Stimulated activated CD8-positive, alpha-beta memory T cell treated with anti-CD3 and anti-CD28 coated beads, Interleukin-2, amount 100 ng/mL, for 1 hour (primary cell): ENCODE data around the gene PAPPA.

Source experiments
- DNase-seq, 2 donors: peaks; one replicate each; pipeline ENCODE4 v3.0.0-alpha.2; 2020; ENCODE audit warnings: low read depth in 2 of 2

The PAPPA gene

DNA sequence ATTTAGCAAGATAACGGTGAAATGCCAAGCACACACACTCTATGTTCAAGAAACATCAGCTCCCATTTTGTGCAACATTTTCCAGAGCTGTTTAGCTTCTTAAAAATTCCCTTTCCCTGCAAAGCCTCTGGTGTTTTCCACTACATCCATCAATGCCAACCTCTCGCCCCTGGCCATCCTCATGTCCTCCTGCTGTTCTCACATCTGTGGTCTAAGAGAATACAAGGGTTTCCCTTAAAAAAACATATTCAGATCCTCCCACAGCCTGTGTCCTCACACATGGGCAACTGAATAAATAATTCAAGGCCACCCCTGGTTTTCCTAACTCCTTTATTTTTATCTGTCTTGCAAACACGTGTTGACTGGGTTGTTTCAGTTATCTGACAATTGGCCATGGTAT, 70.3 kb downstream of the PAPPA start:
- no peak for DNase-seq

DNA sequence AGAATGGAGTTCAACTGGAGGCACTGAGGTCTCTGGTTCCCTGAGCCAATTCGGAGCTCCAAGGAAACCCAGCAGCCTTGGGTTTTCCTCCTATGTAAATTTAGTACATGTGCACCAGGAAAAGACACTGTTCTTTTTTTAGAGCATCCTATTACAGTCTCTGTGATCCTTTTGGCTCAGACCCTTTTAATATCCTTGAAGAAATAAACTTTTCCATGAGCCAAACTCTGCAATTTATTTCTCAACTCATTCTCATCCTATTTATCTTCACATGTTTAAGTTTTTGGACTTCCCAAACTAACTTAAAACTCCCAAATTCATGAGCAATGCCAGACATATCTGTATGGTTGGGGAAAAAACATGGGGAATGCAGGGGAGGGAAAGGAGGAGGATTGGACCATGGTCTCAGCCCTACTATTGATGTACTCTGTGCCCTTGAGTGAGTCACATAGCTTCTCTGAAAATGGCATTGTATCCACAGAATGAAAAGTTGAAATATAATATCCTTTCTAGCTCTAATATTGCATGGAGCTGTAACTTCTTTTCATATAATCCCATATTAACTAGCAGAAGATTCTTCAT, 76.6 kb downstream of the PAPPA start:
- no peak for DNase-seq

DNA sequence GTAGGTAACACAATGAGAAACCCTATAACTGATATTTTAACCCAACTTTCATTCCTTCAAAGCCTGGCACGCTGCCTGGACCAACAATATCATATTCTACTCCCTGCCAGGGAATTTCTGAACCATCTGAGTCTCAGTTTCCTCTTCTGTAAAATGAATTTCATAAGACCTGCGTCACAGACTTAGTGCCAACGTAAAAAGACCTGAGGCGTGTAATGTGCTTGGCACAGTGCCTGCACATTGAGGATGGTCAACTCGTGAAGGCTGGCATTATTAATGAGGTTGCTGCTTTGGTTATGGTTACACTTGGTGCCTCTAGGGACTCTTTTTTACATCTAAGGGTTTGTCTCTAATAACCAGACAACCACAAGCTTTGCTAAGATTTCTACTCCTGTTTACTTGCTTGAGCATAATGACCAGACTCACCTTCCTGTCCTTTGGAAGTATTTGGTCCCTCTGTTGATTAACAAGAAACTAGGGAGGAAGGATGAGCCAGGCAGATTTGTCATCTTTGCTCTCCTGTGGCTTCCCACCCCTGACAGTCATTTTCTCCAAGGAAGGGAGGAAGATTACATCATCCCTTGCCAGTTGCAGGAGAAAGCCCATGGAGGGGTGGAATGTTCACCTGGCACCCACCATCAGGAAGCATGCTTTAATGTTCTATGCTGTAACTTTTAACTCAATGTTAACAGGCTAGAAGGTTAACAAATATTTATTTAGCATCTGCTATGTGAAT, 79.0 kb downstream of the PAPPA start:
- no peak for DNase-seq

DNA sequence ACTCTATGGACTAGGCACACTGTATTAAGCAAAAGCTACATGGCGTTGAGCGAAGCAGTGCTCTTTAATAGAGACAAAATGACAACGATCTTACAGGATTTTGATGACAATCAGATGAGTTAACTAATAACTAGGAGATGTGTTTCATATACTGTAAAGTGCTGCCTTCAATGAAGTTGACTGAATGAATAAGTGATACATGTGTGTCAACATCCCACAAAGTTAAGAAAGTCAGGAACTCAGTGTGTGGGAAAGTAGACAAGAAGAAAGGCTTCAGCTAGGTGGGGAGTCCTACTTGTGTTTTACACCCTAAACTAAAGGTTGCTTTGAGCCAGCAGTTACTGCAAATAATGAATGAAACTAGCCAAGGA, 79.6 kb downstream of the PAPPA start:
- no peak for DNase-seq

DNA sequence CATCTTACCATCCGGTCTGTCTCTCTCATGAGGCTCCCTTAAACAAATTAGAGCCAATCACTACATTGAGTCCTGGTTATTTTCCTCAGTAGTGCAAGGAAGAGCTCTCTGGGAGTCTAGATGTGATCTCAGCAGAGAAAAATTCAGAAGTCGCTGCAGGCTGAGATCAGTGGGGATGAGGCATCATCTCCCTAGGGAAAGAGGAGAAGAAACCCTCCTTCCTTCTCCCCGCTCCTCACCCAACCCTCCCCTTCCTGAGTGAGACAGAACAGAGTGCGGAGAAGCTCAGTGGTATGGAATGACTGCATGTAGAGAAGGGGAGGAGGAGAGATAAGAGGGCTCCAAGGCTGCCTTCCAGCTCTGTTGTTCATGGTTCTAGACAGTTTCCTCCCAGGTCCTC, 80.5 kb downstream of the PAPPA start:
- no peak for DNase-seq

DNA sequence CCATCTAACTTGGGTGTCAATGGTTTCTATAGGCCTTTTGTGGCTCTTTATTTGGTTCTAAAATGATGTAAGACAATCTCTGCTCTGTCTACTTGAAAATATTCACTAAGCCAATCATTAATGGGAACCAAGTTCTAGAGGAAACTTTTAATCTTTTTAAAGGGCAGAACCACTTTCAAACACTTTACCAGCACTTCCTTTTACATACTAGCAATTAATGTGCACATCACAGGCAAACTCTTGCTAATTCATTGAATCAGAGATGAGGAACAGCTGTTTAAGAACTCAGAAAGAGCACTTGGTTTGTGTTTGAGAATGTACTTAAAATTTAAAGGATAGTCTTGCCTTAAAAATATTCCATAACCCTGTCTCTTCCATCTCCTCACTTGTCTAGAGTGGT, 83.4 kb downstream of the PAPPA start:
- DNase-seq = no peak

DNA sequence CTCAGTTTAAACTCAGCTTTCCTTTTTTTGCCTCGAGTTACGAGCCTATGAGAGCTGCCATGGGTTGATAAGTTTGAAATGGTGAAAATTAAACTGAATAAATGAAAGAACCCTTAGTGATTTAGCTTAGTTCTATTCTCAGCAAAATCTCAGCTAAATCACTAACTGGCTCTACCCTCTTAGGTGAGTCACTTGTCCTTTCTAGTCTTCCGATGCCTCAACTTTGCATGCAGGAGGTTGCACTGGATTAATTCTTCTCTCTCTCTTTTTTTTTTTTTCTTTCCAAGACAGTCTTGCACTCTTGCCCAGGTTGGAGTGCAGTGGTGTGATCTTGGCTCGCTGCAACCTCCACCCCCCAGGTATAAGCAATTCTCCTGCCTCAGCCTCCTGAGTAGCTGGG, 83.9 kb downstream of the PAPPA start:
- DNase-seq = no peak

DNA sequence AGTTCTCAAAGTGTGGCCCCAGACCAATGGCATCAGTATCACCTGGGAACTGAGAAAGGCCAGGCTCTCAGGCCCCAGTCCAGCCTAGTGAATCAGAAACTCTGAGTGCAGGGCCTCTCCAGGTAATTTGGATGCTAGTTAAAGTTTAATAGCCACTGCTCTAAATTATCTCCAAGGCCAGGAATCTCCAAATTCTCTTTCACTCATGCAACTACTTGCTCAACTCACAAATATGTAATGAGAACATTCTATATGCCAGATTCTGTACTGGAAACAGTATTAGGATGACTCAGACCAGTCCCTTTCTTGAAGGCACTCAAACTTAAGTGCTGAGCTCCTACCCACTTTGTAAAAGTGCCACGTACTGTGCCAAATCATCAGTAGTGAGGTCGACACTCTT, 84.6 kb downstream of the PAPPA start:
- DNase-seq = no peak

DNA sequence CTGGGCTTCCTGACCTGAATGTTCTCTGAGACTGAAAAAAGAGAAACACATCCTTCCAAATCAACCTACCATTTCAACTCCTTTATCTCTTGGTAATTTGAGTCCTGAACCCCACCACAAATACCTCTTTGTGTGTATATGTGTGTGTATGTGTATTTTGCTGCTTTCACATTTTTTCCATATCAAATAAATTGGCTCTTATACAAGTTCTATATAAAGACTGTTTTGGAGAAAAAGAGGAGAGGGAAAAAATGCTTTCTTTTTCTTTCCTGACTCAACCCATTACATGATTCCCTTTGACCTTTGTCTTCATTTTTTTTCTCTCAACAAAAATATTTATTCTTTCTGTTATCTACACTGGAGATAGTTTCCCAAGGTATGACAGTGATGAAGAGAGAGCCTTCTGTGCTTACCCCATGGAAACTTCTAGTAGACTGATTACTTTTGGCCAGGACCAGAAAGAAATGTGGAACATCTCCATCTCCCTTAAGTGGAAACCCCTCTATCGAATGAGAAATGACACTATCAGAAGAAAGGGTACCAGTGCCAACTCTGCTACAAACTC, 85.3 kb downstream of the PAPPA start:
- no peak for DNase-seq

DNA sequence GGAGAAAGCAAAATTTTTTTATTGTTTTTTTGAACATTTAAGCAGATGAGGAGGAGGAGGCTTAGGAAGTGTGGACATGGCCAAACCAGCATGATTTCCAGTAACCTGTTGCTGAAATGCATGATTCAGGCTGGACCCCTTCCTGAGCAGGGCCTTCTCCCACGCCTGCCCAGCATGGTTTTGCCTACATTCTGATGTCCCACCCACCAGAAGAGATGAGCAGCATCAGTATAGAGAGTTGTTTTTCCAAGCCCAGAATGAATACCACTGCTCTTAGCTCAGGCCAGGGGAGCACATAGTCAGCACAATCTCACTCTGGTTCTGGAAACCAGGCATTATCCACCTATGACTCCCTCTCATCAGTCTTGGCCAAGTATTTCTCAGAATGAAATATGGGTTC, 90.1 kb downstream of the PAPPA start:
- no peak for DNase-seq

DNA sequence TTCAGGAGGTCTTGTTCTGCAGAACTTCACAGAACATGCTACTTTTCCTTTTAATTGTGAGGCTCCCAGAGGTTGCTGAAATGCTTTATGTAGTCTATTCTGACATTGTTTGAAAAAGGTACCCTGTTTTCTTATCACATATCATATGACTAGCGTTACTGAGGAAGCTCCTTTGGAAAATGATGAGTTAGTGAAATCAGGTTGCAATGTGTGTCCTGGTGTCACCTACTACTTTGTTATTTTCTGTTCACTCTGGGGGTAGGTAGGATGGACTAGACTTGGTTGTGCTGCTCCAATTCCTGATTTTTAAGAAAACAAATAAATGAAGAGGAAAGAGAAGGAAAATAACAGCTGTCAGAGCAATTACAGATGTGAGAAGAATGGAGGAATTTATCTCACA, 93.7 kb downstream of the PAPPA start:
- DNase-seq = no peak

DNA sequence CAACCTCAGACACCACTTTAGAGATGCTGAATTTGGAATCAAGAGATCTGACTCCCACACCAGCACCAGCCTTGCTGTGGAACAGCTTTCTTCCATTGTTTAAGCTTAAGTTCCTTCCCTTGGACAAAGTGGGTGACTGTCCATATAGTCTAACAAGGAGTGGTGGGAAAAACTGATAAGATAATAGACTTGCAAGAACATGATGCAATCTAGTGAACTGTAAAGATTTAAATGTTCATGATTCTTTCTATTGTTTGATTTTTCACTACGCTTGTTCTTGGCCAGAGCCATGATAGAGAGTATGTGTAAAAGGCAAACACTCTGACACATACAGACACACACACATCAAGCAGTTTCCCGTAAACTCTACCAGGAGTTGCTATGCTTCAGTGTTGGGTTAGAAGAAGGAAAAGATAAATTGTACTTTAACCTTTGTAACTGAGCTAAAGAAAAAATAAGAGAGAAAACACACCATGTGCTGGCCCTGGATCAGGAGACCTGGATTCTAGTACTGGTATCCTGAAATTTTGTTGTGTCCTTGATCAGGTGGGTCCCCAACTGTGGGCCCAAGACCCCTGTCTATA, 94.3 kb downstream of the PAPPA start:
- DNase-seq = no peak

DNA sequence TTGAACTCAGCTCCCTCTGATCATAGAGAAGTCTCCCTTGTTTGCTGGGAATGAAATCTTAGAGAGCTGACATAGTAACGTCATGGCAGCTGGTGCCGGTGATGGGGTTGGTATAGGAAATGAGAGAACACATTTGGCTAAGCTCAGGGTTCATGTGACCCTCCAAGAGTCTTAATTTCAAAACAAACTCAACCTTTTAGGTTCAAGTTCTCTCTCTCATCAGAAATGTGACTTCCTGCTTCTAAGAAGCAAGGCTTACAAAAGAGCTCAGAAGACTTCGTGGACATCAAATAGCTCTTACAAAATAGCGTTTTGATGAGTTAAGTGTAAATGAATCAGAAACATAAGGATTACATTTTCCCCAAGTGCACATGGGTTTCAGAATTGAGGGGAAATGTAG, 97.3 kb downstream of the PAPPA start:
- DNase-seq = no peak

DNA sequence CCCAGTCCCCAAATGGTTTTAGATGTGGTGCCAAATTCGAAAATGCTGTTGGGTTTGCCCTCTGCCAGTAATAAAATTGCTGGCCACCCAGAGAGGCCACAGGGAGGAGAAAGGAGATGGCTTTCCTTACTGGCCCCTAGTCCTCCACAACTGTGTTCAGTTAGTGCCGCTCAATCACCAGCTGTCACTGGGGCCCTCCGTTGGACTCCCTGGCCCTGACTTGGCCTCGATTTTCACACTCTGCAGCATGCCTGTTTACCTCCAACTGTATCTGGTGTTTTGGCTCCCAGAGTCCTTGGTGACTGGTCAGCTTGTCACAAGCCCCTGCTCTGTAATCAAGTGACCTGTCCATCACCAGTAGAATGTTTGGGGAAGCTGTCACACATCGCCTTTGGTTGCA, 97.8 kb downstream of the PAPPA start:
- no peak for DNase-seq

DNA sequence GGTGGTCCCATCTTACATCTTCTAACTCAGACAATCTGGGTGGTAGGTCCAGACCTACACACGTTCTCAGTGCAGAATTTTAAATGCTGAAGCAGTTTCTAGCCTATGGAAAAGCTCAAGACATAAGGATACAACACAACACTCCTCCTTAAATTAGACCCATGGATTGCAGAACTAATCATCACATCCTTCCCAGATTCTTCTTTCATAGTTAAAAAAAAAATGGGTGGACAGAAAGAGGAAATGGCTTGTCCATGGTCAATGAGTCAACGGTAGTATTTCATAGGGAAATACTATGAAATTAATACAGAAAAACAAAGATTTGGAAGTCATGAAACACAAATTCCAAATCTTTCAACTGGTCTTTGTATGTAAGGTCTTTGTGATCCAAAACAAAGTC, 106.9 kb downstream of the PAPPA start:
- DNase-seq = no peak

DNA sequence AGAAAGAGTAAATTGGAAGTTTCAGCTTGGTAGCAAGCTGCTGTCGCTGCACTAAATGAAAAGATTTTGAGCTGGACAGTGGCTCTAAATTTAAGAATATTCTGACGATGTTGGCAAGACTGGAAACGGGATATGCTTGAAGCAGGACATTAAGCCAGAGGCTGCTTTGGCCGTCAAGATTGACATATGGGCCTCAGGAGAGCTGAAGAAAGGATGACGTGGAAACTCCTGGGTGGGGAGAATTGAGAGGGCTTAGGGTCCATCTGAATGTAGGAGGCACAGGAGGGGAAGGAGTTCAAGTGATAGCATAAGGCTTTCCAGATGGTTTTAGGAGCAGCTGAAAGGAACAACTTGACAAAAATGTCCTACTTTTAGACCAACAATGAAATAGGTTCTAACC, 108.9 kb downstream of the PAPPA start:
- DNase-seq = no peak

DNA sequence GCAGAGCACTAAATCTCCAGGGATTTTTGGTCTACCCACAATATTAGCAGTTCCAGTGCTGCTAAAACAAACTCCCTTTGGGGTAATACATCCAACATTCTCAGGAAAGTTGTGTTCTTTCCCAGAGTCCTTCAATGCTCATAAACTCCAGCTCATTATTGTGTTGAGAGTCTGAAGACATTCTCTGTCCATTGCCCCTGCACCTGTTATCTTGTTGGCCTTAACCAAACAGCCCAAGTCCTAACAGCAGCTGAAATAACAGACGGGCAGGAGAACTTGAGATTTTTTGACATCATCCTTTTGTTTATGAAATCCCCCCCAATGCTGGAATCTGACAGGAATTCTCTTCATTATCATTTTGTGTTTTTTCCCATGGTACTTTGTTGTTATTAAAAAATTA, 110.8 kb downstream of the PAPPA start:
- DNase-seq = no peak

DNA sequence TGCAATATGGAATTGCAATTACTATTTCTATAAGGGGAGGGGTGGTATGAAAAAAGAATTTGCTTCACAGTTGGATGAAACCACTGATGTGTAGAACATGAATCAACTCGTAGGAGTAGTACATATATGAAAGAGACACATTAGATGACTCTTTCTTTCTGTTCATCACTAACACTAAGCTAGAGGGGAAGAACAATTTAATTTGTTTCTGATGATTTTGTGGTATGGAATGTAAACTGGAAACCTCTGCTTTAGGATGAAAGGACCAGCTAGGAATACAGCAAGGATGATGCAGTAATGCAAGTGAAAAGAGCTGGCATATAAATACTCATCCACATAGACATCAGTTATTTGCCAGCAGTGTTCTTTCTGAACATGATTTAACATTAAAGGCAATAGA, 113.4 kb downstream of the PAPPA start:
- no peak for DNase-seq

DNA sequence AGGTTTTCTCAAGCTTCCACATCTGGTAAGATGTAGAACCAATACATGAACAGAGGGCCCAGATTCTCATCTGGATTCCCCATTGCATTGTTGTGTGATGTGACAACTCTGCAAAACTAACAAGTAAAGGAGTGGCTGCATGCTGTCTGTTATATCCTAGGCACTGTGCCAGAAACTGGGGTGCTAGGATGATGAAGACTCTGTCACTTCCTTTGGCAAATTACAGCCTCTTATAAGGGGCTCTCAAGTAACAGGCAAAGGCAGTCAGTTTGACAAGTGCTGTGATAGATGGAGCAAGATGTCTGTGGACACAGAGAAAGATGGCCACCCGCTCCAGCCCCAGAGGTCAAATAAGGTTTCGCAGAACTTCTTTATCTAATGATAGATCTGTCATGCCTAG, 115.7 kb downstream of the PAPPA start:
- DNase-seq = no peak

DNA sequence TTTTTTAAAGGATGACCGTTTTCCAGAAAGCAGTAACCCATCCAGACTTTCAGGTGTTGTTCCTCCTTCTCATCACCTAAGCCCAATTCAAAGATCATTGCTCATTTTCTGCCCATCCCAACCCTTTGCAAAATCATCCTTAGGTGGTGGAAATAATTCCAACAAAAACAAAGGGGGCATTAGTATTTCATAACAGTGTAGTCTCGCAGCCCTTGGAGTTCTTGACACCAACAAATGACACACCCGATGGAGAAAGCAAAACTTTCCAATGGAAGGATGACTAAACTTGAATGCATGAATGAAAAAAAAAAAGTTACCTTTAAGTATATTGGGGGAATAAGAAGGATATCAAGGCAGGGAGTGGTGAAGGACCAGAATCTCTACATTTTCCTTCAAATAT, 117.0 kb downstream of the PAPPA start:
- DNase-seq = no peak

DNA sequence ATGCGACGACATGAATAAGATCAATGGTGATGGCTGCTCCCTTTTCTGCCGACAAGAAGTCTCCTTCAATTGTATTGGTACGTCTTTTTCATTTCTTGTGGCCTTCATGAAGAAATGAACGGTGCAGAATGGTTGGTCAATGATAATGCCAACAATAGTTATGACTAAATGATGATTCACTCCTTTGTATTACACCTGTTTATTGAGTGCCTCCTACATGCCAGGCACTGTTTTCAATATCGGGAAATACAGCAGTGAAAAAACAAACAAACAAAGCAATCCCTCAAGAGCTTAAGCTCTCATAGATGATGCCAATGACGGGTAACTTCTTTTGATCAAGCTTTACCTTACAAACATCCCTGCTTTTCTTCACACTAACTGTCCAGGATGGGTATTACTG, 117.7 kb downstream of the PAPPA start:
- DNase-seq = no peak

DNA sequence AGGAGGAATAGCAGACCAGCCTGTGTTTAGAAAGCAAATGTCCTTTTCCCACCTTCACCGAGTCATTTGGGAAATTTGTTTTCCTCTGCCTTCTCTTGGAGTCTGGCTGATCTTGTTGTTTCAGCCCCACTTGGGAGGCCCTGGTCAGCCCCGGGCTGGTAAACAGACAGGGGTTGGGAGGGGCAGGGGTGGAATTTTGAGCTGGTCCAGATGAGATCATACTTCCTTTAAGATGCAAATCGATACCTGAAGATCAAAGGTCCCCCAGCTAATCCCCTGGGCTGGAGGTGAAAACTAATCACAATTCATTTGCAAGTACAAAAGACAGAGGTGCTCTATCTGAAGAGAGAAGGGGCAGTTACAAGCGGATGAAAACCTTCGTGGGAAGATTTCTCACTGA, 118.4 kb downstream of the PAPPA start:
- DNase-seq = no peak

DNA sequence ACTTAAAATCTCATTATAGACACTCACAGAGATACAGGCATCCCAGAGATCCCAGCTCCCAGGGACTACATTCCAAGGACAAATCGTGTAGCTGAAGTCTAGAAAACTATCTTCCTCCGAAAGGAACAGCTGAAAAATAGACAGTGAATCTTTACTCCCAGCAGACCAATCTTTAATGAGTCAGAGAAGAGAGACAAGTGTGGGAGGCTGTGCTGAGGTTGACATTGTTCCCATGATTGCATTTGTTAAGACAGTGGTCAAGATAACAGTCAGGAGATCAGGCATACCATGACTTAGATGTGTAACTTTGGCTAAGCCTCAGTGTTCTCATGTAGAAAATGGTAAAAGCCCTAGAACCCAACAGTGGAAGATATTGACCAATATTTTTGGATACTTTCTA, 120.7 kb downstream of the PAPPA start:
- DNase-seq = no peak
